Activated naive CD8-positive, alpha-beta T cell treated with anti-CD3 and anti-CD28 coated beads, Interleukin-2, amount 50 U/mL, for 24 hours (primary cell): ENCODE results near the gene EIF3CL.
"Not testable (repeated sequence)": the region's sequence is repeated elsewhere in the genome, so short reads cannot be mapped to it uniquely, and the experiment has no call there.

Source experiments
- ATAC-seq: fragments of 150-1000 bp; cut with Tn5 transposase; one replicate; pipeline ENCODE4 v1.10.0; 2021
- DNase-seq: peaks from one replicate; pipeline ENCODE4 v3.0.0; 2021
- H3K27ac Mint-ChIP-seq: one replicate; pipeline ENCODE4 v1.8.0; 2021; ENCODE audit warnings: mild to moderate bottlenecking, mixed read lengths
- H3K27me3 Mint-ChIP-seq: one replicate; pipeline ENCODE4 v1.8.0; 2021; ENCODE audit warnings: mixed read lengths
- H3K36me3 Mint-ChIP-seq: one replicate; pipeline ENCODE4 v1.8.0; 2021; ENCODE audit warnings: low read depth, mixed read lengths
- H3K4me1 Mint-ChIP-seq: one replicate; pipeline ENCODE4 v1.8.0; 2021; ENCODE audit warnings: mixed read lengths
- H3K4me3 Mint-ChIP-seq: one replicate; pipeline ENCODE4 v1.8.0; 2021; ENCODE audit warnings: mild to moderate bottlenecking, moderate library complexity, mixed read lengths
- H3K9me3 Mint-ChIP-seq: one replicate; pipeline ENCODE4 v1.8.0; 2021; ENCODE audit warnings: mixed read lengths

EIF3CL gene

DNA sequence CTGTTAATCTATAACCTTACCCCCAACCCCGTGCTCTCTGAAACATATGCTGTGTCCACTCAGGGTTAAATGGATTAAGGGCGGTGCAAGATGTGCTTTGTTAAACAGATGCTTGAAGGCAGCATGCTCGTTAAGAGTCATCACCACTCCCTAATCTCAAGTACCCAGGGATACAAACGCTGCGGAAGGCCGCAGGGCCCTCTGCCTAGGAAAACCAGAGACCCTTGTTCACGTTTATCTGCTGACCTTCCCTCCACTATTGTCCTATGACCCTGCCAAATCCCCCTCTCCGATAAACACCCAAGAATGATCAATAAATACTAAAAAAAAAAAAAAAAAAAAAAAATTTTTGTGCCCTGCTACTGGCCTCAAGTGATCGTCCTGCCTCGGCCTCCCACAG lies 25.8 kb downstream of the EIF3CL start:
- not testable (repeated sequence) for H3K9me3 Mint-ChIP-seq, H3K4me1 Mint-ChIP-seq, H3K4me3 Mint-ChIP-seq, ATAC-seq, H3K27ac Mint-ChIP-seq, H3K36me3 Mint-ChIP-seq, H3K27me3 Mint-ChIP-seq, DNase-seq

DNA sequence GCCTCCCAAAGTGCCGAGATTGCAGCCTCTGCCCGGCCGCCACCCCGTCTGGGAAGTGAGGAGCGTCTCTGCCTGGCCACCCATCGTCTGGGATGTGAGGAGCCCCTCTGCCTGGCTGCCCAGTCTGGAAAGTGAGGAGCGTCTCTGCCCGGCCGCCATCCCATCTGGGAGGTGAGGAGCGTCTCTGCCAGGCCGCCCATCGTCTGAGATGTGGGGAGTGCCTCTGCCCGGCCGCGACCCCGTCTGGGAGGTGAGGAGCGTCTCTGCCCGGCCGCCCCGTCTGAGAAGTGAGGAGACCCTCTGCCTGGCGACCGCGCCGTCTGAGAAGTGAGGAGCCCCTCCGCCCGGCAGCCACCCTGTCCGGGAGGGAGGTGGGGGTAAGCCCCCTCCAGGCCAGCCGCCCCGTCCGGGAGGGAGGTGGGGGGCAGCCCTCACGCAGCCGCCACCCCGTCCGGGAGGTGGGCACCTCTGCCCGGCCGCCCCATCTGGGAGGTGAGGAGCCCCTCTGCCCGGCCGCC lies 26.5 kb downstream of the EIF3CL start:
- H3K27ac Mint-ChIP-seq, H3K4me1 Mint-ChIP-seq, H3K36me3 Mint-ChIP-seq, ATAC-seq, H3K27me3 Mint-ChIP-seq, H3K4me3 Mint-ChIP-seq, H3K9me3 Mint-ChIP-seq, DNase-seq: not testable (repeated sequence)

DNA sequence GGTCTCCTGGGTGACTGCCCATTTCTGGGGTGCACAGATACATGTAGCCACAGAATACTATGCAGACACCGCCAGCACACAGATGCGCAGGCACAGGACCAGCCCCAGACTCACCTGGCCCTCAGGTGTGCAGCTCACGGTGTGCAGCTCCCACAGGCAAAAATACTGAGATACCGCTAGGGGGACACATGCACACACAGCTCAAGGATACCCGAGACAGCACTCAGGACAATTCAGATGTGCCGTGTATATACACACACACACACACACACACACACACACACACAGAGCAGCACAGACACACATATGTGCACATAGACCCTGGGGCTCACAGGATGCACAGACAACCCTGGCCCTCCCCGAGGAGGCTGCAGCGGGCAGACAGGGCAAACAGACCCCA lies 28.5 kb downstream of the EIF3CL start:
- H3K27me3 Mint-ChIP-seq, H3K27ac Mint-ChIP-seq, H3K36me3 Mint-ChIP-seq, DNase-seq, H3K4me1 Mint-ChIP-seq, H3K9me3 Mint-ChIP-seq, H3K4me3 Mint-ChIP-seq: not testable (repeated sequence)
- ATAC-seq: peak; percentile 51

DNA sequence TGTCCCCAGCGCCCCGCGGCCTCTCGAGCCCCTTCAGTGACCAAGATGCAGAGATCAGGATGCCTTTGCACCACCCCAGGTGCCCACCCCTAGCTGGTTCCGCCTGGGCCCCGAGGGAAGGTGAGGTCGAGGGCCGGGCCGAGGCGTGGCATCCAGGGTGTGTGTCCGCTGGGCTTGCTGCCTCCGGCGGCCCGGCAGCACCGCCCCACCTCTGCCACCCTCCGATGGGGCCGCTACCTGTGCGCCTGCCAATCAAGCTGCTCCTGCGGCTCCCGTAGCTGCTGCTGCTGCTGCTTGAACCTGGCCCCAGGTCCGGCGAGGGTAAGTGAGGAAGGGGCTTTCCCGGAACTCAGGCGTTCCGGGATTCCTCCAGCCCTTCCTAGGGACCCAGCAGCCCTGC lies 29.4 kb downstream of the EIF3CL start:
- DNase-seq, H3K9me3 Mint-ChIP-seq, H3K27me3 Mint-ChIP-seq, H3K4me3 Mint-ChIP-seq, H3K36me3 Mint-ChIP-seq, H3K4me1 Mint-ChIP-seq, ATAC-seq, H3K27ac Mint-ChIP-seq: not testable (repeated sequence)

DNA sequence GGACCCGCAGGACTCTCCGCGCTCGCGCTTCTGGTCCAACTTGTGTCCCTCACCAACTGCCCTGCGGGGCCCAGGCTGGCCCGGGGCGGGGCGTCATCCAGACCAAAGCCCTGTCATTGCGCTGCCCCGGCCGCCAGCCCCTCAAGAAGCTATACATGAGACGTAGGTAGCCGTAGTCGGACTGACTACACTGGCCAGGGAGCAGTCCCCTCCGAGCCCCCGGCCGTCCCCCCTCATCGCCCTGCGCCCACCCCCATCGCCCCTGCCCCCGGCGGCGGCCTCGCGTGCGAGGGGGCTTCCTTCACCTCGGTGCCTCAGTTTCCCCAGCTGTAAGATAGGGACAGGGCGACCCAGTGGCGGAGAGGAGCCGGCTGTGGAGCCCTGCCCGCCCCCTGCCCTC lies 35.7 kb downstream of the EIF3CL start:
- H3K4me3 Mint-ChIP-seq, H3K27ac Mint-ChIP-seq, H3K27me3 Mint-ChIP-seq, ATAC-seq, H3K9me3 Mint-ChIP-seq, H3K4me1 Mint-ChIP-seq, DNase-seq, H3K36me3 Mint-ChIP-seq: not testable (repeated sequence)

DNA sequence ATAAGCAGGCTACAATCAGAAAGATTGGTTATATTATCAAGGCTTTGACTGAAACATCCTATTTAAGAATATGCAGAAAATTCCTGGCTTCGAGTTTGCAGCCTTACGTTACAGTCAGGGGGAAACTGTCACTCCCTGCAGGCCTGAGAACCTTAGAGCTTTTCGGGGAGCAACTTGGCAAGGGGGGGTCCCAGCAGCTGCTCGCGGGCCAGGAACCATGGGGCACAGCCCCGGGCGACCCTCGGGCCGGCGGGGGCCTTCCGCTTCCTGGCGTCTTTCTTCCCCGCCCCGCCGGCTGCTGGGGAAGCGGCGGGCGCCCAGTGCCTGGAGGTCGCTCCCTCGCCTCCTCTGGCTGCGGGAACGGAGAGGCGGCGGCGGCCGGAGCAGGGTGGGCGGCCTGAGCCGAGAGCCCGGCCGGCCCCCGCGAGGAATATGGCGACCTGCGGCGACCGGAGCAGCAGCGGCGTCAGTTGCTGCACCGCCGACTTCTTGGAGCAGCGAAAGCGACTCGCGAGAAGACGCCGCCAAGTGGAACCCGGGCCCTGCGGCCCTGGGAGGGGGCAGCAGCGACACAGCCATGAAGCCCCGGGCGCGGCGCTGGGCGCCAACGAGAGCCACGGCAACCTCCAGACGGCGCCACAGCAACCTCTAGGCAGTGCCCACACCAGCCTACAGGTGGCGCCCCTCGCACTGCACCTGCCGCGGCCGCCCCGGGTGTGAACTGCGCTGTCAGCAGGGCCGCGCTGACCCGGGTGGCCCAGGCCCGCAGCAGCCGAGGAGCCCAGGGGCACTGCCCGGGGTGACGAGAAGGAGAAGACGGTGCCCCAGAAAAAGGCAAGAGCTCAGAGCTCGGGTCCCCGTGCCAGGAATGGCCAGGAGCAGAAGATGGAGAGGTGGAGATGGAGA lies 39.1 kb downstream of the EIF3CL start:
- ATAC-seq: peak; percentile 98
- H3K27ac Mint-ChIP-seq, H3K4me3 Mint-ChIP-seq: not testable (repeated sequence)

DNA sequence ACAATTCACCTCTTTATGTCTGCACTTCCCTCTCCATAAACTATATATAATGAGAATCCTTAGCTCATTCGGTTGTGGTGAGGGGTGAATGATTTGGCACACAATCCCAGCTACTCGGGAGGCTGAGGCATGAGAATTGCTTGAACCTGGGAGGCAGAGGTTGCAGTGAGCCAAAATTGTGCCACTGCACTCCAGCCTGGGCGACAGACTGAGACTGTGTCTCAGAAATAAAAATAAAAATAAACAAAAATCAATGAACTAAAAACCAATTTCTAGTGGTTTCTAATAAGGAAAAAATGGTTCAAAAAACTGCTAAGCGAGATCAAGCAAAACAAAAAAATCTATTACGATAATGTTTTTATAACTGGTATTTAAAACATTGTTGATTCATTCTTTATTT lies 40.2 kb downstream of the EIF3CL start, which contains the start of gene NPIPB6:
NPIPB6 (minus strand) TSS at position 101 of the 400 bp plus-strand sequence. CDS start 686 bp downstream, outside the sequence.
- H3K36me3 Mint-ChIP-seq, H3K4me1 Mint-ChIP-seq, H3K4me3 Mint-ChIP-seq, ATAC-seq, H3K27me3 Mint-ChIP-seq, H3K9me3 Mint-ChIP-seq, H3K27ac Mint-ChIP-seq, DNase-seq: not testable (repeated sequence)

More for the DNA sequence above, 39.1 kb downstream of the EIF3CL start:
- H3K9me3 Mint-ChIP-seq, H3K27me3 Mint-ChIP-seq, H3K36me3 Mint-ChIP-seq, H3K4me1 Mint-ChIP-seq, DNase-seq: not testable (repeated sequence)

DNA sequence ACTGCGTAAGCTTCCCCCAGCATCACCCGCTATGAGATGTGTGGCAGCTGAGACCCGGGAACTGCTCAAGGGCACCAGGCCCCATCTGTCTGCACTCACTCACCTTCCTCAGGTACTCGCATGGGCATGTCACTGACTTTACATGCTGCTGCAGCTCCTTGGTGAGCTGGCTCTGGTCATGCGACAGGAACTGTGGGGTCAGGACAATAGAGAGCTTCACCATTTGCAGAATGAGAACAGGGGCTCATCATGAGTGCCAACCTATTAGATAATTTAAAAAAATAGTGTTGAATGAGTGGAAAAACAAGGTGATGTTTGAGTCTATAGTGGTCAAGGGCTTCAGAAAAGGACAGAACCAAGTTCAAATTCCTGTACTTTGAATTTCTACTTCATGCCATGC lies 41.0 kb downstream of the EIF3CL start:
- not testable (repeated sequence) for H3K36me3 Mint-ChIP-seq, H3K4me1 Mint-ChIP-seq, H3K27ac Mint-ChIP-seq, DNase-seq, H3K9me3 Mint-ChIP-seq, ATAC-seq, H3K4me3 Mint-ChIP-seq, H3K27me3 Mint-ChIP-seq

DNA sequence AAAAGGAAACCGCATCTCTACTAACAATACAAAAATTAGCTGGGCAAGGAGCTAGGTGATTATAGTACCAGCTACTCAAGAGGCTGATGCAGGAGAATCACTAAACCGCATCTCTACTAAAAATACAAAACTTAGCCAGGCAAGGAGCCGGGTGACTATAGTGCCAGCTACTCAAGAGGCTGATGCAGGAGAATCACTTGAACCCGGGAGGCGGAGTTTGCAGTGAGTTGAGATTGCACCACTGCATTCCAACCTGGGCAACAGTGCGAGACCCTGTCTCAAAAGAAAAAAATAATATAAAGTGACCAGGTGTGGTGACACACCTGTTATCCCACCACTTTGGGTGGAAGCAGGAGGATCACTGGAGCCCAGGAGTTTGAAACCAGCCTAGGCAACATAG lies 65.4 kb downstream of the EIF3CL start:
- H3K27ac Mint-ChIP-seq, H3K4me3 Mint-ChIP-seq, H3K4me1 Mint-ChIP-seq, ATAC-seq, H3K36me3 Mint-ChIP-seq, DNase-seq, H3K27me3 Mint-ChIP-seq, H3K9me3 Mint-ChIP-seq: not testable (repeated sequence)

DNA sequence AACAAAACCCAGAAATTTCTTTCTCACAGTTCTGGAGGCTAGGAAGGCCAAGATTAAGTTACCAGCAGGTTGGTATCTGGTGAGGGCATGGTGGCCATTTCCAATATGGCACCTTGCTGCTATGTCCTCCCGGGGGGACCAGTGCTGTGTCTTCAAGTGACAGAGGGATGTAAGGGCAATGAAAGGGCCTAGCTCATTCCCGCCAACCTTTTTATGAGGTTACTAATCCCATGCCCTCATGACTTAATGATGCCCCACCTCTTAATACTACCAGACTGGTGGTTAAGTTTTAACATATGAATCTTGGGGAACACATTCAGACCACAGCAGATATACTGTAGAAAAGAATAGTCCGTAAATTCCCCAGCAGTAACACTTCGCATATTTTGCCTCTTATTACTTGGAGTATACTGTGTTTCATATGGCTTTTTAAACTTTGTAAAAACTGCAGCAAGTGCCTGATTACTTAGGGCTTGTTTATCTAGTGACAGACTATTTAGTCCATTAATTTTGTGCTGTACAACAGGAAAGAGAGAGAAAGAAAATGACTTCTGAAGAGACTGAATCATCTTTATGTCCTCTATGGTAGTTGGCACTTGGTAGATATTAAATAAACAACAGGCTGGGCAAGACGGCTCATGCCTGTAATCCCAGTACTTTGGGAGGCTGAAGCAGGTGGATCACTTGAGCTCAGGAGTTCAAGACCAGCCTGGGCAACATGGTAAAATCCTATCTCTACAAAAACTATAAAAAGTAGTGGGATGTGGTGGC lies 66.5 kb downstream of the EIF3CL start:
- not testable (repeated sequence) for H3K36me3 Mint-ChIP-seq, H3K4me1 Mint-ChIP-seq, DNase-seq, H3K9me3 Mint-ChIP-seq, H3K27ac Mint-ChIP-seq, H3K4me3 Mint-ChIP-seq, H3K27me3 Mint-ChIP-seq, ATAC-seq

DNA sequence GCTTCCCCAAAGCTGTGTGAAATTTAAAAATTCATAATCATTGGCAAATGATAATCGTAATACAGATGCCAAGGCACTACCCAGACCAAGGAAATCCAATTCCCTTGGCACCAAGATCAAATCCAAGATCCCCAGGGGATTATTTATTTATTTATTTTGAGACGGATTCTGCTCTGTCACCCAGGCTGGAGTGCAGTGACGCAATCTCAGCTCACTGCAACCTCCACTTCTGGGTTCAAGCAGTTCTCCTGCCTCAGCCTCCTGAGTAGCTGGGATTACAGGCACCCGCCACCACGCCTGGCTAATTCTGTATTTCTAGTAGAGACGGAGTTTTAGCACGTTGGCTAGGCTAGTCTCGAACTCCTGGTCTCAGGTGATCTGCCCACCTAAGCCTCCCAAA lies 68.0 kb downstream of the EIF3CL start:
- H3K27me3 Mint-ChIP-seq: not testable (repeated sequence)

DNA sequence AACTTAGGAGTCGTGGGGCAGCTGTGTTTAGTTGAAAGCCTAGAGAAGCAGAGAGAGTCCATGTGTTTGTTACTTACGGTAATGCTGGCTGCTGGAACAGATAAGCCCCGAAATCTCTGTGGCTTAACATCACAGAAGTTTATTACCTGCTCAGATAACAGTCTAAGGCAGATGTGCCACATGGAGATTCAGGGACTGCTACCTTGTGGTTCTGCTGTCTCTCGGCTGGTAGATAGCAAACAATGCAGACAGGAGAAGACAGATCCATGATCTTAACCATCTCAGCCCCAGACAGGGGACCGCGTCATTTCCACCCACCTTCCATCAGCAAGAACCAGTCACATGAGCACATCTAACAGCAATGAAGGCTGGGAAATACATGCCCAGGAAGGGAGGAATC lies 71.0 kb downstream of the EIF3CL start:
- not testable (repeated sequence) for H3K4me3 Mint-ChIP-seq, H3K9me3 Mint-ChIP-seq, DNase-seq, H3K36me3 Mint-ChIP-seq, H3K27ac Mint-ChIP-seq, ATAC-seq, H3K4me1 Mint-ChIP-seq, H3K27me3 Mint-ChIP-seq

More for the DNA sequence above, 68.0 kb downstream of the EIF3CL start:
- not testable (repeated sequence) for H3K4me1 Mint-ChIP-seq, H3K9me3 Mint-ChIP-seq, H3K36me3 Mint-ChIP-seq, ATAC-seq, H3K4me3 Mint-ChIP-seq, DNase-seq, H3K27ac Mint-ChIP-seq

DNA sequence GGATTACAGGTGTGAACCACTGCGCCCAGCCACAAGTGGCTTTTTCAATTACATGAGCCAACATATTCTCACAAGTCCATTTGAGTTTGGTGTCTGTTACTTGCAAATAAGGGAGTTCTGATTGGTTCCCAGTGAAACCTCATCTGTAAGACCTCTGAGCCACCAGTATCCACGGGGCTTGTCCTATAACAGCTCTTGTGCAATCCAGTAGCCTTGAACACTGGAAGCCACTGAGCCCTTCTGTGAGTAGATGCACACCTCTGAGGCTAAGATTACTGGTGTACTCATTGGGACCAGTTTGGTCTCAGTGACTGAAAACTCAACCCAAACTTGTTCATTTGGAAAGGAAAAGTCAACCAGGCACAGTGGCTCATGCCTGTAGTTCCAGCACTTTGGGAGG lies 72.7 kb downstream of the EIF3CL start:
- not testable (repeated sequence) for H3K27ac Mint-ChIP-seq, DNase-seq, H3K9me3 Mint-ChIP-seq, H3K4me3 Mint-ChIP-seq, ATAC-seq, H3K4me1 Mint-ChIP-seq, H3K27me3 Mint-ChIP-seq, H3K36me3 Mint-ChIP-seq

DNA sequence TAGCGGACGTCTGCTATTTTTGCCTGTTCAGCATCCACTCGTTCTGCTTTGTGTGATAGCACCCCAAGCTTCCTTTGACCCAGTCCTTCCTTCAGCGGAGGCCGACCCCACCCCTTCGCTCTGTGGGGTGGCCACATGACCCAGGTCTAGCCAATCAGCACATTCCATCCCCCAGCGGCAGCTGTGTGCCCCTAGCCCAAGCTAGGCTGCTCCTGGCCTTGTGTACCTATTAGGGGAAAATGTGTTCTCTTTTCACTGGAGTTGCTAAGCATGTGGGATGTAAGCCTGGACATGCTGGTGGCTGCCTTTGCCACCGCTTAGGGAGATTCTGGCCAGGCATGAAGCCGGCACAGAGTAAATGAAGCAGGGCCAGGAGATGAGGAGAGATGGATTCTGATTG lies 73.4 kb downstream of the EIF3CL start:
- not testable (repeated sequence) for DNase-seq, H3K9me3 Mint-ChIP-seq, H3K27ac Mint-ChIP-seq, H3K27me3 Mint-ChIP-seq, H3K4me1 Mint-ChIP-seq, H3K36me3 Mint-ChIP-seq, H3K4me3 Mint-ChIP-seq
- ATAC-seq: peak; percentile 73
